HepG2 (cell line): ENCODE data around the gene DNAJB12. TPM values are rescaled to one million over a fixed set of nuclear protein-coding genes. Genes with fewer than 3 reads are reported as not detected.

Experiments used
- ATAC-seq: fragments of 200-7000 bp; cut with Tn5 transposase; 3 replicates; pipeline ENCODE4 v1.9.1; 2020; ENCODE audit warnings: mild to moderate bottlenecking, moderate library complexity
- BruUV-seq: library from RNA; stranded (reverse); fragments of 400-500 nt; replicated peaks from 2 replicates; lab custom pipeline; 2021; lab: Mats Ljungman, UMichigan
- CTCF ChIA-PET: fragments of 300-600 bp; formaldehyde crosslinking; extraction: SDS; loops from one replicate; lab custom pipeline; 2021; ENCODE audit warnings: low total read pairs, inconsistent platforms, low intra/inter-chr PET ratio; lab: Yijun Ruan, JAX
- POLR2A ChIA-PET: fragments of 350-600 bp; sonication (Branson Sonifier 250); formaldehyde crosslinking; loops from one replicate; lab custom pipeline; 2020; ENCODE audit warnings: antibody characterized with exemption, inconsistent platforms; lab: Yijun Ruan, JAX
- DNase-seq: peaks from one replicate; pipeline ENCODE4 v3.0.0-alpha.2; 2015; ENCODE audit warnings: low spot score
- FAIRE-seq: peaks from 3 replicates; lab custom pipeline; 2011; peaks lifted over from hg19 to GRCh38; lab: Jason Lieb, UNC
- H2AFZ ChIP-seq: one replicate; pipeline ENCODE4 v1.6.1; 2011; ENCODE audit warnings: low read length, inconsistent platforms
- H3K27ac ChIP-seq: fragments of 300-600 bp; 3 replicates; pipeline ENCODE4 v1.8.0; 2011; ENCODE audit warnings: mixed run types, mild to moderate bottlenecking, mixed read lengths, low read length, inconsistent platforms; ENCODE audit not compliant: insufficient read depth; ENCODE audit errors: extremely low read length
- H3K27me3 ChIP-seq, 2 experiments: fragments of 200-600 bp in 1 of 2; 2 replicates in 1 of 2; 3 replicates in 1 of 2; pipeline versions ENCODE4 v1.6.0 to v1.8.0; 2011; ENCODE audit warnings: low read length in 2 of 2, mild to moderate bottlenecking in 2 of 2, moderate library complexity in 2 of 2, inconsistent platforms in 1 of 2; ENCODE audit not compliant: insufficient read depth in 2 of 2, control insufficient read depth in 1 of 2
- H3K36me3 ChIP-seq, 2 experiments: fragments of 200-600 bp in 1 of 2; replicated peaks in 1 of 2; 2 replicates in 1 of 2; 3 replicates in 1 of 2; pipeline versions ENCODE4 v1.5.1 to v1.8.0; 2011; ENCODE audit warnings: low read length in 2 of 2, inconsistent platforms in 1 of 2; ENCODE audit not compliant: insufficient read depth in 2 of 2, control insufficient read depth in 1 of 2
- H3K4me1 ChIP-seq: 2 replicates; pipeline ENCODE4 v1.5.1; 2012; ENCODE audit warnings: low read length, inconsistent platforms; ENCODE audit not compliant: insufficient read depth
- H3K4me2 ChIP-seq: 2 replicates; pipeline ENCODE4 v1.6.0; 2011; ENCODE audit warnings: low read depth, low read length, inconsistent platforms
- H3K4me3 ChIP-seq, 3 experiments: fragments of 200-600 bp in 1 of 3; sonication (generic), shearing (Covaris generic) in 1 of 3; replicated peaks in 1 of 3; 2 replicates each; pipeline ENCODE4 v1.5.1; 2011 to 2016; ENCODE audit warnings: low read length in 3 of 3, inconsistent platforms in 2 of 3, low read depth in 2 of 3, mild to moderate bottlenecking in 2 of 3, control low read depth in 1 of 3, mixed read lengths in 1 of 3; ENCODE audit not compliant: insufficient read depth in 1 of 3
- H3K79me2 ChIP-seq: one replicate; pipeline ENCODE4 v1.6.1; 2011; ENCODE audit warnings: low read length, inconsistent platforms; ENCODE audit not compliant: insufficient read depth
- H3K9ac ChIP-seq: 2 replicates; pipeline ENCODE4 v1.6.0; 2011; ENCODE audit warnings: mild to moderate bottlenecking, low read depth, low read length, inconsistent platforms; ENCODE audit not compliant: insufficient read depth
- H3K9me3 ChIP-seq: 2 replicates; pipeline ENCODE4 v1.5.1; 2012; ENCODE audit warnings: mild to moderate bottlenecking, low read length
- H4K20me1 ChIP-seq: 2 replicates; pipeline ENCODE4 v1.6.0; 2011; ENCODE audit warnings: inconsistent platforms, mild to moderate bottlenecking, low read length, moderate library complexity; ENCODE audit not compliant: insufficient read depth
- FOXP4 ChIP-seq: sonication (generic); formaldehyde crosslinking; IDR thresholded peaks from 2 replicates; pipeline ENCODE4 v1.4.0; 2020; ENCODE audit warnings: missing genetic modification reagents
- JUNB ChIP-seq: sonication (generic); formaldehyde crosslinking; IDR thresholded peaks from 2 replicates; pipeline ENCODE4 v1.8.0; 2022; ENCODE audit warnings: missing genetic modification reagents, mild to moderate bottlenecking, borderline replicate concordance
- MXI1 ChIP-seq: IDR thresholded peaks from 3 replicates; pipeline ENCODE4 v1.6.1; 2012; ENCODE audit warnings: low read depth, low read length, inconsistent platforms, borderline replicate concordance
- RARG ChIP-seq: sonication (generic); formaldehyde crosslinking; IDR thresholded peaks from 2 replicates; pipeline ENCODE4 v1.4.0; 2020; ENCODE audit warnings: low read depth, mild to moderate bottlenecking, missing genetic modification reagents
- TBP ChIP-seq: sonication (generic); formaldehyde crosslinking; IDR thresholded peaks from 2 replicates; pipeline ENCODE4 v1.5.0; 2020; ENCODE audit warnings: missing genetic modification reagents
- ZBED4 ChIP-seq: sonication (generic); formaldehyde crosslinking; IDR thresholded peaks from 2 replicates; pipeline ENCODE4 v1.4.0; 2020; ENCODE audit warnings: missing genetic modification reagents, borderline replicate concordance
- ZBTB33 ChIP-seq: sonication (generic); formaldehyde crosslinking; IDR thresholded peaks from 2 replicates; pipeline ENCODE4 v1.4.0; 2020; ENCODE audit warnings: missing genetic modification reagents
- ZBTB8A ChIP-seq: sonication (generic); formaldehyde crosslinking; IDR thresholded peaks from 2 replicates; pipeline ENCODE4 v1.4.0; 2020; ENCODE audit warnings: mild to moderate bottlenecking, low read depth, missing genetic modification reagents, borderline replicate concordance
- ZFY ChIP-seq: sonication (generic); formaldehyde crosslinking; IDR thresholded peaks from 2 replicates; pipeline ENCODE4 v1.4.0; 2020; ENCODE audit warnings: missing genetic modification reagents
- ZNF296 ChIP-seq: sonication (generic); formaldehyde crosslinking; conservative IDR thresholded peaks from 2 replicates; pipeline ENCODE4 v1.5.0; 2020; ENCODE audit warnings: mild to moderate bottlenecking, missing genetic modification reagents
- ZNF446 ChIP-seq: sonication (generic); formaldehyde crosslinking; IDR thresholded peaks from 2 replicates; pipeline ENCODE4 v1.5.0; 2020; ENCODE audit warnings: mild to moderate bottlenecking, missing genetic modification reagents
- ZNF720 ChIP-seq: sonication (generic); formaldehyde crosslinking; IDR thresholded peaks from 2 replicates; pipeline ENCODE4 v1.4.0; 2020; ENCODE audit warnings: missing genetic modification reagents
- WGBS: methylation state at CpG from one replicate; pipeline ENCODE4 v1.1.6; 2017; ENCODE audit warnings: low lambda C conversion rate; 5-methylcytosine and 5-hydroxymethylcytosine counted together
- in situ Hi-C: cut with HindIII; loops from 2 replicates; pipeline ENCODE4 v1.10.0; 2017; ENCODE audit warnings: low pct_unique_long_range_greater_than_20kb; ENCODE audit not compliant: extremely low pct_ligation_motif_present
- intact Hi-C: fragments of 100-400 bp; cut with micrococcal nuclease; formaldehyde crosslinking; loops from one replicate; pipeline ENCODE4 v1.10.0; 2022; ENCODE audit not compliant: unreplicated experiment
- polyA plus RNA-seq, 8 experiments: library from polyadenylated mRNA; depleted of rRNA in 3 of 8; stranded (reverse) in 7 of 8; unstranded in 1 of 8; fragments of >200 nt; fragmentation: Illumina TruSeq in 4 of 8; extraction: Trizol in 4 of 8; gene quantifications; 2 replicates each; pipeline versions ENCODE4 v1.2.1 to v1.2.3, GENCODE V29; 2011 to 2016; ENCODE audit warnings: low read depth in 4 of 8, missing spikeins in 1 of 8, mixed read lengths in 1 of 8; ENCODE audit not compliant: insufficient read depth in 1 of 8
- total RNA-seq, 5 experiments: library from RNA; depleted of rRNA; stranded (reverse); fragments of >200 nt; fragmentation: Illumina TruSeq; extraction: Trizol; gene quantifications; 2 replicates each; pipeline ENCODE4 v1.2.3, GENCODE V29; 2016; ENCODE audit warnings: low read depth in 1 of 5

The DNAJB12 gene
- total and polyA plus RNA-seq, 2 of the 13 experiments (the other 11 are each of a cell fraction or from before 2014, with no cell fraction given) = 10.8 to 18.2 TPM

- TF ChIP-seq JUNB (CRISPR knock-in tag) = no peak
These were observed 19.8 kb downstream of the DNAJB12 start (continued) for GRCh38 chr10:72334825-72335393.

GRCh38 chr10:72334196-72334824 lies 20.4 kb downstream of the DNAJB12 start:
- TSS peak; percentile 27 for BruUV-seq
- H3K4me1 ChIP-seq = peaks cover 75% of the 10 kb centered on the region
- peak overlapping the region; percentile 41 for H3K9ac ChIP-seq
- H3K27ac ChIP-seq = peak overlapping the region; percentile 91
- peaks cover 11 to 26% of the 10 kb centered on the region in 2 experiments for H3K36me3 ChIP-seq
- no peaks in the 10 kb centered on the region for H3K27me3 ChIP-seq
- ChIA-PET CTCF (no interaction called here), POLR2A (interaction anchor here (0.9 to 3.9 kb wide), 7 partner anchors 8 to 118 kb away, joined by 3 to 70 read pairs (median 4); partner anchors contain the start of genes DDIT4 and DNAJB12)
- no peaks in the 10 kb centered on the region for H4K20me1 ChIP-seq
- H3K4me2 ChIP-seq = peak overlapping the region; percentile 47
- WGBS = 83% methylated on average over 17 of the region's 17 CpGs
- no peak for DNase-seq
- no peak overlapping the region for H2AFZ ChIP-seq
- intact Hi-C loops = loop anchor here (2.0 kb wide), 1 partner anchor 62 kb away; the partner anchor contains the start of gene DDIT4
- no peak overlapping the region for H3K4me3 ChIP-seq
- ATAC-seq = no peak
- FAIRE-seq = no peak
- H3K79me2 ChIP-seq = no peaks in the 10 kb centered on the region
- in situ Hi-C loops = loop anchor here (10.0 to 25.0 kb wide), 2 partner anchors 247 to 370 kb away; partner anchors contain the start of genes CHST3 and SPOCK2
- H3K9me3 ChIP-seq = no peaks in the 10 kb centered on the region
- 0 out of 2 replicates have a peak, but pooled peaks have one; percentile 5 for TF ChIP-seq ZNF296 (CRISPR knock-in tag)
- no peak for TF ChIP-seq TBP (CRISPR knock-in tag)
- TF ChIP-seq ZBTB33 = peak; percentile 18; the same call in 1 of the 2 replicates
- no peak for TF ChIP-seq ZBED4 (CRISPR knock-in tag)
- TF ChIP-seq ZNF446 (CRISPR knock-in tag) = no peak
- TF ChIP-seq ZNF720 (CRISPR knock-in tag) = no peak
- TF ChIP-seq RARG (CRISPR knock-in tag) = no peak
- TF ChIP-seq ZFY (CRISPR knock-in tag) = peak; percentile 18; the same call in 1 of the 2 replicates
- no peak for TF ChIP-seq FOXP4 (CRISPR knock-in tag)
- TF ChIP-seq MXI1 = peak; percentile 34; the same call in 1 of the 3 replicates
- no peak for TF ChIP-seq ZBTB8A (CRISPR knock-in tag)
